ENCODE data around the gene PLCD3.

DNA sequence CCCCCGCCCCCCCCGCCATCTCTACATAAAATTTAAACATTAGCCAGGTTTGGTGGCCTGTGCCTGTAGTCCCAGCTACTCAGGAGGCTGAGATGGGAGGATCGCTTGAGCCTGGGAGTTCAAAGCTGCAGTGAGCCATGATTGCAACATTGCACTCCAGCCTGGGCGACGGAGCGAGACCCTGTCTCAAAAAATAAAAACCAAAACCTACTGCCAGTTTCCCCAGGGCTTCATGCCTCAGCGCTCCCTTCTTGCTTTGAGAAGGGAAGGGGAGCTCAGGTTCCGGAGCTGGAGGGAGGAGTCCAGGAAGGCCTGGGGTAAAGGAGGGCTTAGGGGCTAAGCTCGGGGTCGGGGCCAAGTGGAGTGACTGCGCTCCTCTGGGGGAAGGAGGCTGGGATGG is 20.5 kb downstream of the PLCD3 start:
- TF ChIP-seq, protein P1, sequence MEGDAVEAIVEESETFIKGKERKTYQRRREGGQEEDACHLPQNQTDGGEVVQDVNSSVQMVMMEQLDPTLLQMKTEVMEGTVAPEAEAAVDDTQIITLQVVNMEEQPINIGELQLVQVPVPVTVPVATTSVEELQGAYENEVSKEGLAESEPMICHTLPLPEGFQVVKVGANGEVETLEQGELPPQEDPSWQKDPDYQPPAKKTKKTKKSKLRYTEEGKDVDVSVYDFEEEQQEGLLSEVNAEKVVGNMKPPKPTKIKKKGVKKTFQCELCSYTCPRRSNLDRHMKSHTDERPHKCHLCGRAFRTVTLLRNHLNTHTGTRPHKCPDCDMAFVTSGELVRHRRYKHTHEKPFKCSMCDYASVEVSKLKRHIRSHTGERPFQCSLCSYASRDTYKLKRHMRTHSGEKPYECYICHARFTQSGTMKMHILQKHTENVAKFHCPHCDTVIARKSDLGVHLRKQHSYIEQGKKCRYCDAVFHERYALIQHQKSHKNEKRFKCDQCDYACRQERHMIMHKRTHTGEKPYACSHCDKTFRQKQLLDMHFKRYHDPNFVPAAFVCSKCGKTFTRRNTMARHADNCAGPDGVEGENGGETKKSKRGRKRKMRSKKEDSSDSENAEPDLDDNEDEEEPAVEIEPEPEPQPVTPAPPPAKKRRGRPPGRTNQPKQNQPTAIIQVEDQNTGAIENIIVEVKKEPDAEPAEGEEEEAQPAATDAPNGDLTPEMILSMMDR (optimal IDR thresholded peaks at IDR 0.05 in 1 of 3, IDR thresholded peaks at IDR 0.05 in 1 of 3, conservative IDR thresholded peaks at IDR 0.05 in 1 of 3; ENCODE audit: extremely low read depth in 1 of 3, insufficient read depth in 2 of 3, low read length in 3 of 3), result no peak
- TF ChIP-seq EZH2 (IDR thresholded peaks at IDR 0.05; ENCODE audit: low read length), result no peak
